ENCODE results near the gene FMNL1. TPM values are rescaled to one million over a fixed set of nuclear protein-coding genes. Genes with fewer than 3 reads are reported as not detected.

FMNL1 gene
- total and polyA plus RNA-seq, 10 of the 15 experiments (the other 5 are each of a cell fraction or from before 2014, with no cell fraction given), result 3.3 to 108 (median 19.5) TPM

DNA sequence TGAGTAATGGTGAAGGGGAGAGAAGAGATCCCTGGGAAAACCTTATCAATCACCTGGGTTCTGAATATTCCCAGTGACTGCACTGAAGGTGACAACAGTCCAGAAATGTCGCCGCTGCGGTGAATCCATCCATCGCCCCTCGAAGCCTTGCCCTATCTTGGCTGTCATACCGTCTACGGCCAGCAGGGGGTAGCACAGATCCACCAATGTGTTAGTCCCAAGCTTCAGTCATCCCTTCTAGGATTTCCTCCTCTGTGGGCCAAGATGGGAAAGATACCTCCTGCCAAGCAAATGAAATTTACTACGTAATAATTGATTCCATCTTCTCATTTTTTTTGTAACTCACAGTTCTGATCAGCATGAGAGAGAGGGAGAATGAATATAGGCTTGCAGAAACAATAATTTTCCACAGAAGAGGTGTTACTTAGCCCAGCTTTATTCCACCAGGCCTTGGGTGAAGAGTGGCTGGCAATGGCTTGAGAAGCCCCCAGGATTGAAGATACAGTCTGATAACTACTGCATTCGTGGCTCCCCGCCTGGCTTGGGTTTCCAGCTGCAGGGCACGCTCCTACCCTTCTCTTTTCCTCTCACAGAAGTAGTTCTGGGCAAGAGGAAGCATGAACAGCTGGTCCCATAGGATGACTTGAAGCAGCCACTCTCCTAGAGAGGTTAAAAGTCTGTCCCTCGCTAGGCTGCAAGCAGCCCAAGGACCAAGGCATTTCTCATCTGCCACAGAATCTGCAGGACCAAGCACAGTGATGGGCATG is 2.6 kb upstream of the FMNL1 start (continued):
- TF ChIP-seq YY1 (IDR thresholded peaks at IDR 0.05; ENCODE audit: low read depth, low read length), result peak; percentile 79; the same call in 1 of the 2 replicates
- peak; percentile 98 for TF ChIP-seq SMC3 (IDR thresholded peaks at IDR 0.05; ENCODE audit: borderline replicate concordance, low read length)
- TF ChIP-seq, protein P1, sequence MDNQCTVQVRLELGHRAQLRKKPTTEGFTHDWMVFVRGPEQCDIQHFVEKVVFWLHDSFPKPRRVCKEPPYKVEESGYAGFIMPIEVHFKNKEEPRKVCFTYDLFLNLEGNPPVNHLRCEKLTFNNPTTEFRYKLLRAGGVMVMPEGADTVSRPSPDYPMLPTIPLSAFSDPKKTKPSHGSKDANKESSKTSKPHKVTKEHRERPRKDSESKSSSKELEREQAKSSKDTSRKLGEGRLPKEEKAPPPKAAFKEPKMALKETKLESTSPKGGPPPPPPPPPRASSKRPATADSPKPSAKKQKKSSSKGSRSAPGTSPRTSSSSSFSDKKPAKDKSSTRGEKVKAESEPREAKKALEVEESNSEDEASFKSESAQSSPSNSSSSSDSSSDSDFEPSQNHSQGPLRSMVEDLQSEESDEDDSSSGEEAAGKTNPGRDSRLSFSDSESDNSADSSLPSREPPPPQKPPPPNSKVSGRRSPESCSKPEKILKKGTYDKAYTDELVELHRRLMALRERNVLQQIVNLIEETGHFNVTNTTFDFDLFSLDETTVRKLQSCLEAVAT (IDR thresholded peaks at IDR 0.05), result no peak; the same call in 1 of the 2 replicates
- TF ChIP-seq, protein P2, sequence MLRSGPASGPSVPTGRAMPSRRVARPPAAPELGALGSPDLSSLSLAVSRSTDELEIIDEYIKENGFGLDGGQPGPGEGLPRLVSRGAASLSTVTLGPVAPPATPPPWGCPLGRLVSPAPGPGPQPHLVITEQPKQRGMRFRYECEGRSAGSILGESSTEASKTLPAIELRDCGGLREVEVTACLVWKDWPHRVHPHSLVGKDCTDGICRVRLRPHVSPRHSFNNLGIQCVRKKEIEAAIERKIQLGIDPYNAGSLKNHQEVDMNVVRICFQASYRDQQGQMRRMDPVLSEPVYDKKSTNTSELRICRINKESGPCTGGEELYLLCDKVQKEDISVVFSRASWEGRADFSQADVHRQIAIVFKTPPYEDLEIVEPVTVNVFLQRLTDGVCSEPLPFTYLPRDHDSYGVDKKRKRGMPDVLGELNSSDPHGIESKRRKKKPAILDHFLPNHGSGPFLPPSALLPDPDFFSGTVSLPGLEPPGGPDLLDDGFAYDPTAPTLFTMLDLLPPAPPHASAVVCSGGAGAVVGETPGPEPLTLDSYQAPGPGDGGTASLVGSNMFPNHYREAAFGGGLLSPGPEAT (IDR thresholded peaks at IDR 0.05; ENCODE audit: low read depth), result peak; percentile 29; the same call in 1 of the 2 replicates
- TF ChIP-seq TBL1XR1 (IDR thresholded peaks at IDR 0.05; ENCODE audit: low read depth, low read length), result no peak
- no peak for TF ChIP-seq RUNX3 (IDR thresholded peaks at IDR 0.05; ENCODE audit: low read length)

DNA sequence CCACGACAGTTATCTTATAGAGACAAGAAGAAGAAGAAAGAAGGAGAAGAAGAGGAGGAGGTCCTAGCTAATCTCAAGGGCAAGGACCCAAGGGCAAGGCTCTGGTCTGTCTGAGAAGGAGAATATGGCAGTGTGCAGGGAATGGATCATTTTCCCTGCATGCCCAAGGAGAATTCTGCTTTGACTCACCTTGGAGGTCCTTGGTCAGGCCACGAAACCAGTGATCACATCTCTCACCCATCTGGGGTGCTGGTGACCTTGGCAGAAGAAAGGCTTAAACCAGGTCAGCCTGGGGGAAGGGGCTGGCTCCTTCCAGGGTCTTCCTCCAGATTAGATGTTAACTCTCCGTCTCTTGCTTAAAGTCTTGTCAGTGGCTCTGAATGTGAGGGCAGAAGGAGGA is 1.6 kb upstream of the FMNL1 start:
- 87% methylated on average over 3 of the region's 3 CpGs for WGBS (ENCODE audit: insufficient coverage, insufficient replicate concordance, low lambda C conversion rate, missing lambda C conversion rate)
- ChIA-PET CTCF (interaction anchor here (0.6 to 10.0 kb wide), 22 partner anchors 9 to 589 kb away, joined by 3 to 429 read pairs (median 6); partner anchors contain the start of genes ACBD4, HEXIM1 and HEXIM2), POLR2A (interaction anchor here (1.2 to 11.4 kb wide), 5 partner anchors 11 to 93 kb away, joined by 3 to 140 read pairs (median 18); partner anchors contain the start of genes HEXIM2 and MAP3K14), SMC1A (ENCODE audit: uncharacterized antibody, unreplicated experiment) (interaction anchor here (0.6 to 7.3 kb wide), 19 partner anchors 13 to 167 kb away, joined by 3 to 201 read pairs (median 8); partner anchors contain the start of genes ACBD4 and HEXIM1), RAD21 (ENCODE audit: unreplicated experiment) (interaction anchor here (0.8 to 5.8 kb wide), 19 partner anchors 12 to 169 kb away, joined by 3 to 225 read pairs (median 8); partner anchors contain the start of genes ACBD4, HEXIM2 and MAP3K14)
- no peaks in the 10 kb centered on the region for H3K36me3 ChIP-seq (ENCODE audit: control insufficient read depth in 2 of 2, insufficient read depth in 2 of 2, low read length in 1 of 2)
- H3K27ac ChIP-seq (ENCODE audit: control insufficient read depth, insufficient read depth), result no peak overlapping the region
- FAIRE-seq (no peak), DNase-seq (ENCODE audit: low read depth, low spot score) (no peak), ATAC-seq (no peak)
- no peak overlapping the region for H3K9ac ChIP-seq (ENCODE audit: control insufficient read depth, insufficient read depth, low read length)
- no peaks in the 10 kb centered on the region for H3K9me3 ChIP-seq (replicated peaks; ENCODE audit: control insufficient read depth, insufficient read depth, low read length)
- H2AFZ ChIP-seq (ENCODE audit: control insufficient read depth, low read depth, low read length), result no peak overlapping the region
- intact Hi-C loops (cut with micrococcal nuclease; ENCODE audit: unreplicated experiment) (loop anchor here (5.0 kb wide), 1 partner anchor 57 kb away; no protein-coding TSS in a partner anchor), in situ Hi-C loops (cut with MboI) (no loop called here)
- no peaks in the 10 kb centered on the region for H4K20me1 ChIP-seq (ENCODE audit: control insufficient read depth, insufficient read depth)
- peaks cover 38% of the 10 kb centered on the region for H3K79me2 ChIP-seq (ENCODE audit: control insufficient read depth, insufficient read depth, low read length)
- no peak overlapping the region; the same call in 1 of the 2 replicates for H3K4me2 ChIP-seq (ENCODE audit: control insufficient read depth, insufficient read depth)
- BruUV-seq (replicated peaks), result no TSS peak
- peaks cover 23% of the 10 kb centered on the region for H3K4me1 ChIP-seq (ENCODE audit: control insufficient read depth, insufficient read depth, low read length)
- H3K27me3 ChIP-seq (replicated peaks in 1 of 2; ENCODE audit: control insufficient read depth in 2 of 2, insufficient read depth in 2 of 2, low read length in 1 of 2), result no peaks in the 10 kb centered on the region
- H3K4me3 ChIP-seq, result no peak overlapping the region
- TF ChIP-seq POU2F2 (IDR thresholded peaks at IDR 0.05; ENCODE audit: borderline replicate concordance, low read depth, low read length) (no peak), ZNF207 (IDR thresholded peaks at IDR 0.05; ENCODE audit: borderline replicate concordance) (no peak)
- TF ChIP-seq, protein P3, sequence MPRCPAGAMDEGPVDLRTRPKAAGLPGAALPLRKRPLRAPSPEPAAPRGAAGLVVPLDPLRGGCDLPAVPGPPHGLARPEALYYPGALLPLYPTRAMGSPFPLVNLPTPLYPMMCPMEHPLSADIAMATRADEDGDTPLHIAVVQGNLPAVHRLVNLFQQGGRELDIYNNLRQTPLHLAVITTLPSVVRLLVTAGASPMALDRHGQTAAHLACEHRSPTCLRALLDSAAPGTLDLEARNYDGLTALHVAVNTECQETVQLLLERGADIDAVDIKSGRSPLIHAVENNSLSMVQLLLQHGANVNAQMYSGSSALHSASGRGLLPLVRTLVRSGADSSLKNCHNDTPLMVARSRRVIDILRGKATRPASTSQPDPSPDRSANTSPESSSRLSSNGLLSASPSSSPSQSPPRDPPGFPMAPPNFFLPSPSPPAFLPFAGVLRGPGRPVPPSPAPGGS (IDR thresholded peaks at IDR 0.05; ENCODE audit: borderline replicate concordance, insufficient read depth, low read depth, low read length, poor library complexity, severe bottlenecking), result no peak
- TF ChIP-seq, protein P4, sequence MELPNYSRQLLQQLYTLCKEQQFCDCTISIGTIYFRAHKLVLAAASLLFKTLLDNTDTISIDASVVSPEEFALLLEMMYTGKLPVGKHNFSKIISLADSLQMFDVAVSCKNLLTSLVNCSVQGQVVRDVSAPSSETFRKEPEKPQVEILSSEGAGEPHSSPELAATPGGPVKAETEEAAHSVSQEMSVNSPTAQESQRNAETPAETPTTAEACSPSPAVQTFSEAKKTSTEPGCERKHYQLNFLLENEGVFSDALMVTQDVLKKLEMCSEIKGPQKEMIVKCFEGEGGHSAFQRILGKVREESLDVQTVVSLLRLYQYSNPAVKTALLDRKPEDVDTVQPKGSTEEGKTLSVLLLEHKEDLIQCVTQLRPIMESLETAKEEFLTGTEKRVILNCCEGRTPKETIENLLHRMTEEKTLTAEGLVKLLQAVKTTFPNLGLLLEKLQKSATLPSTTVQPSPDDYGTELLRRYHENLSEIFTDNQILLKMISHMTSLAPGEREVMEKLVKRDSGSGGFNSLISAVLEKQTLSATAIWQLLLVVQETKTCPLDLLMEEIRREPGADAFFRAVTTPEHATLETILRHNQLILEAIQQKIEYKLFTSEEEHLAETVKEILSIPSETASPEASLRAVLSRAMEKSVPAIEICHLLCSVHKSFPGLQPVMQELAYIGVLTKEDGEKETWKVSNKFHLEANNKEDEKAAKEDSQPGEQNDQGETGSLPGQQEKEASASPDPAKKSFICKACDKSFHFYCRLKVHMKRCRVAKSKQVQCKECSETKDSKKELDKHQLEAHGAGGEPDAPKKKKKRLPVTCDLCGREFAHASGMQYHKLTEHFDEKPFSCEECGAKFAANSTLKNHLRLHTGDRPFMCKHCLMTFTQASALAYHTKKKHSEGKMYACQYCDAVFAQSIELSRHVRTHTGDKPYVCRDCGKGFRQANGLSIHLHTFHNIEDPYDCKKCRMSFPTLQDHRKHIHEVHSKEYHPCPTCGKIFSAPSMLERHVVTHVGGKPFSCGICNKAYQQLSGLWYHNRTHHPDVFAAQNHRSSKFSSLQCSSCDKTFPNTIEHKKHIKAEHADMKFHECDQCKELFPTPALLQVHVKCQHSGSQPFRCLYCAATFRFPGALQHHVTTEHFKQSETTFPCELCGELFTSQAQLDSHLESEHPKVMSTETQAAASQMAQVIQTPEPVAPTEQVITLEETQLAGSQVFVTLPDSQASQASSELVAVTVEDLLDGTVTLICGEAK (IDR thresholded peaks at IDR 0.05; ENCODE audit: borderline replicate concordance), result no peak
